Esophagus squamous epithelium (tissue), 5 donors: ENCODE measurements around the gene AGFG1. TPM values are rescaled to one million over a fixed set of nuclear protein-coding genes. Genes with fewer than 3 reads are reported as not detected.

ENCODE experiments used
- DNase-seq: peaks from one replicate; lab custom pipeline; 2025; lab: John Stamatoyannopoulos, UW
- H3K27ac ChIP-seq, 4 donors: fragments of 200-600 bp; sonication (generic); one replicate each; pipeline ENCODE4 v1.5.1; 2016 to 2019; ENCODE audit warnings: mild to moderate bottlenecking in 1 of 4
- H3K27me3 ChIP-seq, 4 donors: fragments of 200-600 bp; sonication (generic); 1 replicate in 3 of 4; 2 replicates in 1 of 4; pipeline versions ENCODE4 v1.5.1 to v1.6.0; 2017 to 2021; ENCODE audit warnings: antibody characterized with exemption in 1 of 4
- H3K36me3 ChIP-seq, 3 donors: fragments of 200-600 bp; sonication (generic); one replicate each; pipeline ENCODE4 v1.5.1; 2016 to 2019
- H3K4me1 ChIP-seq, 3 donors: fragments of 200-600 bp; sonication (generic); one replicate each; pipeline ENCODE4 v1.5.1; 2017 to 2019
- H3K4me3 ChIP-seq, 4 donors: fragments of 200-600 bp; sonication (generic); 1 replicate in 3 of 4; 2 replicates in 1 of 4; pipeline ENCODE4 v1.5.1; 2016 to 2019; ENCODE audit warnings: mild to moderate bottlenecking in 2 of 4, moderate library complexity in 1 of 4
- H3K9me3 ChIP-seq, 3 donors: fragments of 200-600 bp; sonication (generic); one replicate each; pipeline ENCODE4 v1.5.1; 2016 to 2019
- CTCF ChIP-seq, 6 experiments: fragments of 450-650 bp in 4 of 6; fragments of 200-600 bp in 2 of 6; sonication (generic) in 2 of 6; IDR thresholded peaks; one replicate each; pipeline ENCODE4 v1.5.1; 2016 to 2019; ENCODE audit warnings: antibody characterized with exemption in 6 of 6, mild to moderate bottlenecking in 4 of 6, moderate library complexity in 4 of 6
- POLR2A ChIP-seq, 4 donors: fragments of 450-650 bp; IDR thresholded peaks; one replicate each; pipeline ENCODE4 v1.6.1; 2017; ENCODE audit warnings: antibody characterized with exemption in 4 of 4, mild to moderate bottlenecking in 4 of 4, moderate library complexity in 3 of 4
- WGBS, 2 donors: methylation state at CpG; one replicate each; pipeline ENCODE4 v1.1.5; 2018; 5-methylcytosine and 5-hydroxymethylcytosine counted together
- intact Hi-C: fragments of 100-400 bp; cut with DNase I; formaldehyde crosslinking; loops from one replicate; pipeline ENCODE4 v1.15.0; 2022
- total RNA-seq, 4 donors: library from RNA; depleted of rRNA; stranded (reverse); fragments of >200 nt; gene quantifications; one replicate each; pipeline ENCODE4 v1.1.0, GENCODE V29; 2016
- donor health status: DM: yes; HTN: yes; CAD: no.

The AGFG1 gene
- total RNA-seq, 4 donors from 2014 or later, result 31.3 to 78.4 (median 66.6) TPM

GRCh38 chr2:227454323-227454860, 17.6 kb upstream of the AGFG1 start:
- Histone ChIP-seq H3K36me3 (no peaks in the 10 kb centered on the region), H3K4me1 (no peaks in the 10 kb centered on the region), H3K27me3 (no peaks in the 10 kb centered on the region), H3K27ac (no peak overlapping the region), H3K9me3 (no peaks in the 10 kb centered on the region), H3K4me3 (no peak overlapping the region)
- intact Hi-C loops, result no loop called here
- no peak for DNase-seq
- TF ChIP-seq POLR2A (IDR thresholded peaks at IDR 0.05) (no peak), CTCF (IDR thresholded peaks at IDR 0.05) (no peak)

- Histone ChIP-seq H3K36me3 (no peaks in the 10 kb centered on the region), H3K4me3 (no peak overlapping the region), H3K27ac (no peak overlapping the region), H3K9me3 (no peaks in the 10 kb centered on the region), H3K4me1 (no peaks in the 10 kb centered on the region), H3K27me3 (no peaks in the 10 kb centered on the region)
- TF ChIP-seq POLR2A (IDR thresholded peaks at IDR 0.05), result no peak
- no peak for TF ChIP-seq CTCF (IDR thresholded peaks at IDR 0.05)
- DNase-seq, result no peak
- intact Hi-C loops, result no loop called here
- 33 to 44% methylated on average over 2 of the region's 2 CpGs for WGBS, 2 donors
Measured at GRCh38 chr2:227455200-227455599, 16.8 kb upstream of the AGFG1 start.

GRCh38 chr2:227456102-227456501, 15.9 kb upstream of the AGFG1 start:
- no peak overlapping the region for H3K27ac ChIP-seq
- TF ChIP-seq CTCF (IDR thresholded peaks at IDR 0.05) (no peak), POLR2A (IDR thresholded peaks at IDR 0.05) (no peak)
- H3K4me3 ChIP-seq, result no peak overlapping the region
- DNase-seq, result no peak
- no peaks in the 10 kb centered on the region for H3K27me3 ChIP-seq
- no peaks in the 10 kb centered on the region for H3K4me1 ChIP-seq
- no peaks in the 10 kb centered on the region for H3K36me3 ChIP-seq
- intact Hi-C loops, result no loop called here
- 89 to 90% methylated on average over 2 of the region's 2 CpGs for WGBS, 2 donors
- H3K9me3 ChIP-seq, result no peaks in the 10 kb centered on the region

- no peak overlapping the region for H3K27ac ChIP-seq
- no peaks in the 10 kb centered on the region for H3K9me3 ChIP-seq
- no peak for TF ChIP-seq POLR2A (IDR thresholded peaks at IDR 0.05)
- no peak for TF ChIP-seq CTCF (IDR thresholded peaks at IDR 0.05)
- H3K4me1 ChIP-seq, result peaks cover 0 to 2% (median 0%) of the 10 kb centered on the region in 3 donors
- 56 to 57% methylated on average over 4 of the region's 4 CpGs for WGBS, 2 donors
- no peak for DNase-seq
- H3K4me3 ChIP-seq, result no peak overlapping the region
- intact Hi-C loops, result no loop called here
- H3K27me3 ChIP-seq, result no peaks in the 10 kb centered on the region
- H3K36me3 ChIP-seq, result no peaks in the 10 kb centered on the region
Measured at GRCh38 chr2:227456772-227457171, 15.2 kb upstream of the AGFG1 start.

- H3K27ac ChIP-seq, result no peak overlapping the region
- 49 to 51% methylated on average over 8 of the region's 8 CpGs for WGBS, 2 donors
- no peaks in the 10 kb centered on the region for H3K36me3 ChIP-seq
- no peak for DNase-seq
- intact Hi-C loops, result loop anchor here (5.0 kb wide), 1 partner anchor 43 kb away; no protein-coding TSS in a partner anchor
- H3K27me3 ChIP-seq, result no peaks in the 10 kb centered on the region
- no peaks in the 10 kb centered on the region for H3K9me3 ChIP-seq
- H3K4me1 ChIP-seq, result peaks cover 0 to 10% (median 10%) of the 10 kb centered on the region in 3 donors
- no peak for TF ChIP-seq CTCF (IDR thresholded peaks at IDR 0.05)
- TF ChIP-seq POLR2A (IDR thresholded peaks at IDR 0.05), result no peak
- no peak overlapping the region for H3K4me3 ChIP-seq
Measured at GRCh38 chr2:227460070-227460485, 11.9 kb upstream of the AGFG1 start.
